Measurements from ENCODE around the gene CCDC102A.
"Not testable (repeated sequence)": the region's sequence is repeated elsewhere in the genome, so short reads cannot be mapped to it uniquely, and the experiment has no call there.

The CCDC102A gene

DNA sequence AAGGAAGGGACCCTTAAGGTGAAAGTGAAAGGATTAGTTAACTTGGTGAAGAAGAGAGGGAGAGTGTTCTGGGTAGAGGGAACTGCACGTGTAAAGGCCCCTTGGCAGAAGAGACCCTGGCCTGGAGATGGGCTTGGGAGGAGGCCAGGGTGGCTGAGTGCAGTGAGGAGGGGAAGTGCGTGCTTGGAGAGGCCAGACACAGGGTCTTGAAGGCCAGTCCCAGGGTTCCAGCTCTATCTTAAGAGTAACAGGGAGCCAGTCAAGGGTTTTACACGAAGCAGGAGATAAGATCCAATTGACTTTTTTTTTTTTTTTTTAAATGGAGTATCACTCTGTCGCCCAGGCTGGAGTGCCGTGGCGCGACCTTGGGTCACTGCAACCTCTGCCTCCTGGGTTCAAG is 34.9 kb downstream of the CCDC102A start:
- no peak for ATAC-seq (ENCODE audit: low read depth)
- TF ChIP-seq, protein P1, sequence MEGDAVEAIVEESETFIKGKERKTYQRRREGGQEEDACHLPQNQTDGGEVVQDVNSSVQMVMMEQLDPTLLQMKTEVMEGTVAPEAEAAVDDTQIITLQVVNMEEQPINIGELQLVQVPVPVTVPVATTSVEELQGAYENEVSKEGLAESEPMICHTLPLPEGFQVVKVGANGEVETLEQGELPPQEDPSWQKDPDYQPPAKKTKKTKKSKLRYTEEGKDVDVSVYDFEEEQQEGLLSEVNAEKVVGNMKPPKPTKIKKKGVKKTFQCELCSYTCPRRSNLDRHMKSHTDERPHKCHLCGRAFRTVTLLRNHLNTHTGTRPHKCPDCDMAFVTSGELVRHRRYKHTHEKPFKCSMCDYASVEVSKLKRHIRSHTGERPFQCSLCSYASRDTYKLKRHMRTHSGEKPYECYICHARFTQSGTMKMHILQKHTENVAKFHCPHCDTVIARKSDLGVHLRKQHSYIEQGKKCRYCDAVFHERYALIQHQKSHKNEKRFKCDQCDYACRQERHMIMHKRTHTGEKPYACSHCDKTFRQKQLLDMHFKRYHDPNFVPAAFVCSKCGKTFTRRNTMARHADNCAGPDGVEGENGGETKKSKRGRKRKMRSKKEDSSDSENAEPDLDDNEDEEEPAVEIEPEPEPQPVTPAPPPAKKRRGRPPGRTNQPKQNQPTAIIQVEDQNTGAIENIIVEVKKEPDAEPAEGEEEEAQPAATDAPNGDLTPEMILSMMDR (IDR thresholded peaks at IDR 0.05; ENCODE audit: poor library complexity, severe bottlenecking) = no peak
- Histone ChIP-seq H3K27me3 (ENCODE audit: insufficient read depth, poor library complexity, severe bottlenecking) (no peaks in the 10 kb centered on the region), H3K36me3 (ENCODE audit: low read depth) (no peaks in the 10 kb centered on the region), H3K4me1 (ENCODE audit: insufficient read depth, poor library complexity, severe bottlenecking) (no peaks in the 10 kb centered on the region), H3K27ac (ENCODE audit: poor library complexity, severe bottlenecking) (no peak overlapping the region), H3K4me3 (ENCODE audit: severe bottlenecking) (no peak overlapping the region), H3K9me3 (ENCODE audit: severe bottlenecking) (no peaks in the 10 kb centered on the region)
- no peak for DNase-seq (ENCODE audit: low spot score)

GRCh38 chr16:57500578-57501111 is 35.7 kb downstream of the CCDC102A start:
- H3K4me3 ChIP-seq (ENCODE audit: severe bottlenecking) = no peak overlapping the region
- no peaks in the 10 kb centered on the region for H3K36me3 ChIP-seq (ENCODE audit: low read depth)
- DNase-seq (ENCODE audit: low spot score) (no peak), ATAC-seq (ENCODE audit: low read depth) (no peak)
- no peaks in the 10 kb centered on the region for H3K4me1 ChIP-seq (ENCODE audit: insufficient read depth, poor library complexity, severe bottlenecking)
- H3K27ac ChIP-seq (ENCODE audit: poor library complexity, severe bottlenecking) = no peak overlapping the region
- H3K27me3 ChIP-seq (ENCODE audit: insufficient read depth, poor library complexity, severe bottlenecking) = no peaks in the 10 kb centered on the region
- TF ChIP-seq, protein P1 (IDR thresholded peaks at IDR 0.05; ENCODE audit: poor library complexity, severe bottlenecking) = no peak
- H3K9me3 ChIP-seq (ENCODE audit: severe bottlenecking) = no peaks in the 10 kb centered on the region

GRCh38 chr16:57499941-57500340 is 36.4 kb downstream of the CCDC102A start:
- H3K9me3 ChIP-seq (ENCODE audit: severe bottlenecking); H3K4me1 ChIP-seq (ENCODE audit: insufficient read depth, poor library complexity, severe bottlenecking); H3K36me3 ChIP-seq (ENCODE audit: low read depth); DNase-seq (ENCODE audit: low spot score); H3K4me3 ChIP-seq (ENCODE audit: severe bottlenecking); H3K27ac ChIP-seq (ENCODE audit: poor library complexity, severe bottlenecking); H3K27me3 ChIP-seq (ENCODE audit: insufficient read depth, poor library complexity, severe bottlenecking); ATAC-seq (ENCODE audit: low read depth): not testable (repeated sequence)

- Histone ChIP-seq H3K4me3 (ENCODE audit: severe bottlenecking) (no peak overlapping the region), H3K27me3 (ENCODE audit: insufficient read depth, poor library complexity, severe bottlenecking) (no peaks in the 10 kb centered on the region), H3K36me3 (ENCODE audit: low read depth) (no peaks in the 10 kb centered on the region), H3K27ac (ENCODE audit: poor library complexity, severe bottlenecking) (no peak overlapping the region), H3K9me3 (ENCODE audit: severe bottlenecking) (no peaks in the 10 kb centered on the region), H3K4me1 (ENCODE audit: insufficient read depth, poor library complexity, severe bottlenecking) (no peaks in the 10 kb centered on the region)
- ATAC-seq (ENCODE audit: low read depth) (no peak), DNase-seq (ENCODE audit: low spot score) (no peak)
- TF ChIP-seq, protein P1 (IDR thresholded peaks at IDR 0.05; ENCODE audit: poor library complexity, severe bottlenecking) = no peak
Measured at GRCh38 chr16:57498031-57498430, 38.3 kb downstream of the CCDC102A start.

DNA sequence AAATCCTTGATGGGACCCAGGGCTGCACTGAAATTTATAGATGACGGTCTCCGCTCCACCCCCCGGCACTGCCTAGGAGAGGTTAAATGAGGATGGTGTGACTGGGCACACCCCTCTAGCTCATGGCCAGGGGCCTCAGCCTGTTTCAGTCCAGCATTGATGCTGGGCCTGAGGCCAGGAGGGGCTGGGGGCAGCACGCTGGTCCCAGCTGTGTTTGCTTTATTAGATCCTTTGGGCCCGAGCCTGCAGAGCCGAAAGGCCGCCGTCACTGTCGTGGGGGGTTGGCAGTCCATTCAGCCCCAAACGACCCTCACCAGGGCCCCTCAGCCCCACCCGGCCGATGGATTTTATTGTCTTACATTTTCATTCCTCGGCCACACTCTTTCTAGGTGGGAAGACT is 39.2 kb downstream of the CCDC102A start:
- DNase-seq (ENCODE audit: low spot score) (no peak), ATAC-seq (ENCODE audit: low read depth) (no peak)
- TF ChIP-seq, protein P1 (IDR thresholded peaks at IDR 0.05; ENCODE audit: poor library complexity, severe bottlenecking) = no peak

More for the DNA sequence above, 39.2 kb downstream of the CCDC102A start:
- no peak overlapping the region for H3K4me3 ChIP-seq (ENCODE audit: severe bottlenecking)
- no peaks in the 10 kb centered on the region for H3K9me3 ChIP-seq (ENCODE audit: severe bottlenecking)
- no peaks in the 10 kb centered on the region for H3K27me3 ChIP-seq (ENCODE audit: insufficient read depth, poor library complexity, severe bottlenecking)
- no peaks in the 10 kb centered on the region for H3K36me3 ChIP-seq (ENCODE audit: low read depth)
- no peaks in the 10 kb centered on the region for H3K4me1 ChIP-seq (ENCODE audit: insufficient read depth, poor library complexity, severe bottlenecking)
- H3K27ac ChIP-seq (ENCODE audit: poor library complexity, severe bottlenecking) = no peak overlapping the region

All from RWPE2 (cell line).